Cardiac muscle cell (in vitro differentiated cells and primary cell): Measurements from ENCODE around the gene MAML3. TPM values are rescaled to one million over a fixed set of nuclear protein-coding genes. Genes with fewer than 3 reads are reported as not detected.

Source experiments
- DNase-seq, 2 donors: peaks; one replicate each; pipeline versions ENCODE4 v3.0.0 to v3.0.0-alpha.2; 2010 to 2017; ENCODE audit warnings: low read depth in 1 of 2, low spot score in 1 of 2
- H3K27ac ChIP-seq: fragments of 200-600 bp; sonication (generic); 2 replicates; pipeline ENCODE4 v1.5.1; 2016
- H3K27me3 ChIP-seq: fragments of 200-600 bp; sonication (generic); 2 replicates; pipeline ENCODE4 v1.6.0; 2016; ENCODE audit warnings: control low read depth
- H3K36me3 ChIP-seq: fragments of 200-600 bp; sonication (generic); 2 replicates; pipeline ENCODE4 v1.5.1; 2016; ENCODE audit warnings: control low read depth
- H3K4me1 ChIP-seq: fragments of 200-600 bp; sonication (generic); 2 replicates; pipeline ENCODE4 v1.8.1; 2017; ENCODE audit warnings: low read depth, mild to moderate bottlenecking, mixed run types
- H3K4me3 ChIP-seq: fragments of 200-600 bp; sonication (generic); 2 replicates; pipeline ENCODE4 v1.5.1; 2016; ENCODE audit warnings: mild to moderate bottlenecking
- H3K9me3 ChIP-seq: fragments of 200-600 bp; sonication (generic); 2 replicates; pipeline ENCODE4 v1.5.1; 2017; ENCODE audit warnings: low read depth, mild to moderate bottlenecking, control low read depth
- CTCF ChIP-seq: IDR thresholded peaks from 2 replicates; pipeline ENCODE4 v1.5.1; 2012; ENCODE audit warnings: low read depth, mild to moderate bottlenecking, low read length
- polyA plus RNA-seq: library from polyadenylated mRNA; unstranded; fragments of >200 nt; fragmentation: Nextera tagmentation; extraction: Ambion mirVana; gene quantifications from 2 replicates; pipeline ENCODE4 v1.2.1, GENCODE V29; 2016
- total RNA-seq: library from RNA; depleted of rRNA; stranded (reverse); fragments of >200 nt; gene quantifications from 2 replicates; pipeline ENCODE4 v1.2.3, GENCODE V29; 2016

The MAML3 gene
- total and polyA plus RNA-seq, 2 experiments from 2014 or later = 7.8 to 22.8 TPM

- Histone ChIP-seq H3K9me3 (no peaks in the 10 kb centered on the region), H3K4me1 (no peaks in the 10 kb centered on the region), H3K27me3 (no peaks in the 10 kb centered on the region), H3K36me3 (no peaks in the 10 kb centered on the region), H3K27ac (no peak overlapping the region), H3K4me3 (no peak overlapping the region)
- DNase-seq = no peak
- TF ChIP-seq CTCF = no peak
These were observed 320.7 kb downstream of the MAML3 start for GRCh38 chr4:139833151-139833910.

GRCh38 chr4:139828966-139829664 is 324.9 kb downstream of the MAML3 start:
- DNase-seq = no peak
- no peak for TF ChIP-seq CTCF
- no peaks in the 10 kb centered on the region for H3K36me3 ChIP-seq
- H3K9me3 ChIP-seq = no peaks in the 10 kb centered on the region
- no peak overlapping the region for H3K27ac ChIP-seq
- H3K4me3 ChIP-seq = no peak overlapping the region
- H3K4me1 ChIP-seq = peaks cover 30% of the 10 kb centered on the region
- no peaks in the 10 kb centered on the region for H3K27me3 ChIP-seq

GRCh38 chr4:139826426-139826825 is 327.6 kb downstream of the MAML3 start:
- Histone ChIP-seq H3K4me3 (no peak overlapping the region), H3K27me3 (no peaks in the 10 kb centered on the region), H3K4me1 (peaks cover 44% of the 10 kb centered on the region), H3K36me3 (no peaks in the 10 kb centered on the region), H3K9me3 (no peaks in the 10 kb centered on the region), H3K27ac (peak overlapping the region; percentile 71)
- no peak for TF ChIP-seq CTCF
- peak in 1 of 2 donors; percentile 38 for DNase-seq

GRCh38 chr4:139825523-139826014 is 328.4 kb downstream of the MAML3 start:
- peak overlapping the region; percentile 71 for H3K27ac ChIP-seq
- H3K27me3 ChIP-seq = no peaks in the 10 kb centered on the region
- no peak overlapping the region for H3K4me3 ChIP-seq
- TF ChIP-seq CTCF = no peak
- DNase-seq = peak in 1 of 2 donors; percentile 30
- H3K36me3 ChIP-seq = no peaks in the 10 kb centered on the region
- H3K9me3 ChIP-seq = no peaks in the 10 kb centered on the region
- H3K4me1 ChIP-seq = peaks cover 44% of the 10 kb centered on the region

- H3K4me1 ChIP-seq = peaks cover 44% of the 10 kb centered on the region
These were observed 329.0 kb downstream of the MAML3 start for GRCh38 chr4:139824882-139825522.

More at GRCh38 chr4:139824882-139825522, 329.0 kb downstream of the MAML3 start:
- Histone ChIP-seq H3K27me3 (no peaks in the 10 kb centered on the region), H3K27ac (peak overlapping the region; percentile 71), H3K9me3 (no peaks in the 10 kb centered on the region), H3K4me3 (no peak overlapping the region), H3K36me3 (no peaks in the 10 kb centered on the region)
- TF ChIP-seq CTCF = no peak
- DNase-seq = no peak
